Vagina (tissue), 2 donors: ENCODE data around the gene CHRND. TPM values are rescaled to one million over a fixed set of nuclear protein-coding genes. Genes with fewer than 3 reads are reported as not detected.

Experiments used
- DNase-seq, 2 donors: peaks; one replicate each; pipeline ENCODE4 v3.0.0-alpha.2; 2017; ENCODE audit errors: extremely low spot score in 2 of 2
- H3K27ac ChIP-seq: fragments of 200-600 bp; sonication (generic); one replicate; pipeline ENCODE4 v1.5.1; 2019
- H3K27me3 ChIP-seq: fragments of 200-600 bp; sonication (generic); one replicate; pipeline ENCODE4 v1.5.1; 2019
- H3K36me3 ChIP-seq, 2 donors: fragments of 200-600 bp; sonication (generic); one replicate each; pipeline ENCODE4 v1.5.1; 2017 to 2019
- H3K4me1 ChIP-seq: fragments of 200-600 bp; sonication (generic); one replicate; pipeline ENCODE4 v1.5.1; 2019
- H3K4me3 ChIP-seq, 2 donors: fragments of 200-600 bp; sonication (generic); 1 replicate in 1 of 2; 2 replicates in 1 of 2; pipeline ENCODE4 v1.5.1; 2016 to 2019
- H3K9me3 ChIP-seq: fragments of 200-600 bp; sonication (generic); one replicate; pipeline ENCODE4 v1.5.1; 2019
- CTCF ChIP-seq, 3 experiments: fragments of 450-650 bp in 2 of 3; fragments of 200-600 bp in 1 of 3; sonication (generic) in 1 of 3; IDR thresholded peaks; one replicate each; pipeline ENCODE4 v1.5.1; 2017 to 2019; ENCODE audit warnings: antibody characterized with exemption in 3 of 3, mild to moderate bottlenecking in 2 of 3, moderate library complexity in 2 of 3
- POLR2A ChIP-seq, 2 donors: fragments of 450-650 bp; IDR thresholded peaks; one replicate each; pipeline ENCODE4 v1.6.1; 2017; ENCODE audit warnings: antibody characterized with exemption in 2 of 2, mild to moderate bottlenecking in 2 of 2, moderate library complexity in 2 of 2
- POLR2AphosphoS5 ChIP-seq, 2 donors: sonication (generic); formaldehyde crosslinking; IDR thresholded peaks; one replicate each; pipeline ENCODE4 v1.9.0; 2017; ENCODE audit warnings: antibody characterized with exemption in 2 of 2, mild to moderate bottlenecking in 2 of 2, low read depth in 1 of 2; ENCODE audit not compliant: insufficient read depth in 1 of 2
- intact Hi-C: fragments of 100-400 bp; cut with DNase I; formaldehyde crosslinking; loops from one replicate; pipeline ENCODE4 v1.15.1; 2023
- total RNA-seq: library from RNA; depleted of rRNA; stranded (reverse); fragments of >200 nt; gene quantifications from one replicate; pipeline ENCODE4 v1.2.3, GENCODE V29; 2016

Gene CHRND
- total RNA-seq, 1 donor from 2014 or later: not detected

- intact Hi-C loops: no loop called here
- no peak overlapping the region for H3K27ac ChIP-seq
- H3K36me3 ChIP-seq: no peaks in the 10 kb centered on the region
- TF ChIP-seq POLR2A (IDR thresholded peaks at IDR 0.05) (no peak), CTCF (IDR thresholded peaks at IDR 0.05) (no peak), POLR2AphosphoS5 (IDR thresholded peaks at IDR 0.05; ENCODE audit: insufficient read depth in 1 of 2, low read depth in 1 of 2) (no peak)
- H3K4me3 ChIP-seq: no peak overlapping the region
- H3K9me3 ChIP-seq: no peaks in the 10 kb centered on the region
- DNase-seq: no peak
- H3K4me1 ChIP-seq: no peaks in the 10 kb centered on the region
- no peaks in the 10 kb centered on the region for H3K27me3 ChIP-seq
These were observed 32.8 kb upstream of the CHRND start for GRCh38 chr2:232492963-232493700.

- no peak overlapping the region for H3K4me3 ChIP-seq
- H3K9me3 ChIP-seq: no peaks in the 10 kb centered on the region
- no peak for DNase-seq
- TF ChIP-seq POLR2AphosphoS5 (IDR thresholded peaks at IDR 0.05; ENCODE audit: insufficient read depth in 1 of 2, low read depth in 1 of 2): no peak
- TF ChIP-seq POLR2A (IDR thresholded peaks at IDR 0.05): no peak
- no peak for TF ChIP-seq CTCF (IDR thresholded peaks at IDR 0.05)
- no peaks in the 10 kb centered on the region for H3K27me3 ChIP-seq
- intact Hi-C loops: no loop called here
- H3K36me3 ChIP-seq: no peaks in the 10 kb centered on the region
- no peaks in the 10 kb centered on the region for H3K4me1 ChIP-seq
- H3K27ac ChIP-seq: no peak overlapping the region
These were observed 32.1 kb upstream of the CHRND start for GRCh38 chr2:232493701-232494474.

- Histone ChIP-seq H3K9me3 (no peaks in the 10 kb centered on the region), H3K27ac (no peak overlapping the region), H3K4me3 (no peak overlapping the region), H3K27me3 (no peaks in the 10 kb centered on the region), H3K36me3 (no peaks in the 10 kb centered on the region), H3K4me1 (no peaks in the 10 kb centered on the region)
- DNase-seq: no peak
- intact Hi-C loops: no loop called here
- no peak for TF ChIP-seq CTCF (IDR thresholded peaks at IDR 0.05)
These were observed 31.4 kb upstream of the CHRND start for GRCh38 chr2:232494542-232494941.

GRCh38 chr2:232495292-232495691, 30.7 kb upstream of the CHRND start:
- H3K27ac ChIP-seq: no peak overlapping the region
- no peak overlapping the region for H3K4me3 ChIP-seq
- TF ChIP-seq POLR2AphosphoS5 (IDR thresholded peaks at IDR 0.05; ENCODE audit: insufficient read depth in 1 of 2, low read depth in 1 of 2): no peak
- TF ChIP-seq POLR2A (IDR thresholded peaks at IDR 0.05): no peak
- no peak for TF ChIP-seq CTCF (IDR thresholded peaks at IDR 0.05)
- H3K4me1 ChIP-seq: no peaks in the 10 kb centered on the region
- no peaks in the 10 kb centered on the region for H3K9me3 ChIP-seq
- no peaks in the 10 kb centered on the region for H3K36me3 ChIP-seq
- no peaks in the 10 kb centered on the region for H3K27me3 ChIP-seq
- no peak for DNase-seq
- intact Hi-C loops: no loop called here
